Measurements from ENCODE around the gene XRCC5.

DNA sequence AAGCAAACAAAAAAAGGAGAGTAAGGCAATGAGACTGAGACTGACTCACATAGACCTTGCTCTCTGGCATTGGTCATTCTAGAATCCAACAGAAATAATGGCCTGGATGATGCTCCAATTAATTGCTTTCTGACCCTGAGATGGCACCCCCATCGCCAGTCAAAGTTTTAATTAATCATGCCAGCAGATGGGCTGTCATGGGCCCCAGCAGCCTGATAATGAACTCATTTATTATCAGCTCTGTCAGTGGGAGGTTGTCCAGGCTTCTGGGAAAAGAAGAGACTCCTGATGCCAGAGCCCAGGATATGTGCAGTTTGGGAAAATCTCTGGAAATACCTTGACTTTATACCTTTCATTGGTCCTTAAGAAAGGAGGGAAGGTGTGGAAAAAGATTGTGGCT, 115.2 kb downstream of the XRCC5 start:
- TF ChIP-seq, protein P1, sequence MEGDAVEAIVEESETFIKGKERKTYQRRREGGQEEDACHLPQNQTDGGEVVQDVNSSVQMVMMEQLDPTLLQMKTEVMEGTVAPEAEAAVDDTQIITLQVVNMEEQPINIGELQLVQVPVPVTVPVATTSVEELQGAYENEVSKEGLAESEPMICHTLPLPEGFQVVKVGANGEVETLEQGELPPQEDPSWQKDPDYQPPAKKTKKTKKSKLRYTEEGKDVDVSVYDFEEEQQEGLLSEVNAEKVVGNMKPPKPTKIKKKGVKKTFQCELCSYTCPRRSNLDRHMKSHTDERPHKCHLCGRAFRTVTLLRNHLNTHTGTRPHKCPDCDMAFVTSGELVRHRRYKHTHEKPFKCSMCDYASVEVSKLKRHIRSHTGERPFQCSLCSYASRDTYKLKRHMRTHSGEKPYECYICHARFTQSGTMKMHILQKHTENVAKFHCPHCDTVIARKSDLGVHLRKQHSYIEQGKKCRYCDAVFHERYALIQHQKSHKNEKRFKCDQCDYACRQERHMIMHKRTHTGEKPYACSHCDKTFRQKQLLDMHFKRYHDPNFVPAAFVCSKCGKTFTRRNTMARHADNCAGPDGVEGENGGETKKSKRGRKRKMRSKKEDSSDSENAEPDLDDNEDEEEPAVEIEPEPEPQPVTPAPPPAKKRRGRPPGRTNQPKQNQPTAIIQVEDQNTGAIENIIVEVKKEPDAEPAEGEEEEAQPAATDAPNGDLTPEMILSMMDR (IDR thresholded peaks at IDR 0.05): no peak
- no peak for TF ChIP-seq POLR2A (IDR thresholded peaks at IDR 0.05)

Measured in tibial nerve (tissue), 3 donors.